ENCODE results near the gene CCDC136. TPM values are rescaled to one million over a fixed set of nuclear protein-coding genes. Genes with fewer than 3 reads are reported as not detected.

Gene CCDC136
- total and polyA plus RNA-seq, 2 donors (not counting 1 experiment from before 2014, with no cell fraction given): 8.3 to 12.1 TPM

DNA sequence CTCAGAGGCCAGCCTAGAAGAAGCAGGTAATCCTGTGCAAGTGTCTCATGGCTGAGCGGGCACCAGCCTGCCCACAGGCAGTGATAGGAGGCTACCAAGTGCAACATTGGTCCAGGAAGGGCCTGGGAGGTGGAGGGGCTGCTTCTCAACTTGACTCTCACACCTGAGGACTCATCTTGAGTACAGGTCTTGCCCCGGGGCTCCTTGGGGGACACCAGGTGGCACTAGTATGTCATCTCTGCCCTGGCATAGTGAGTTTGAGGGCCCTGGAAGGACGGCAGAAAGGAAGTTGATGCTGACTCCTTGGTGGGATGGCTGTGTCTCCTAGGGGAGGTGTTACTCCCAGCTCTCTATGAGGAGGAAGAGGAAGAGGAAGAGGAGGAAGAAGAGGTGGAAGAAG, 2.3 kb downstream of the CCDC136 start:
- H3K27ac ChIP-seq (ENCODE audit: insufficient read depth, low read length): no peak overlapping the region
- peaks cover 2% of the 10 kb centered on the region for H3K4me1 ChIP-seq (ENCODE audit: control insufficient read depth, extremely low read depth, insufficient read depth, low read length)
- H3K36me3 ChIP-seq (ENCODE audit: control insufficient read depth, insufficient read depth, low read length): no peaks in the 10 kb centered on the region
- no peaks in the 10 kb centered on the region for H4K20me1 ChIP-seq (ENCODE audit: control insufficient read depth, extremely low read depth, insufficient read depth, low read length)
- H3K4me2 ChIP-seq (ENCODE audit: extremely low read depth, insufficient read depth, low read length): no peak overlapping the region
- no peak for DNase-seq (ENCODE audit: low read depth in 2 of 2)
- peaks cover 1% of the 10 kb centered on the region for H3K27me3 ChIP-seq (ENCODE audit: control insufficient read depth, insufficient read depth, low read length)
- H3K9me3 ChIP-seq (ENCODE audit: control insufficient read depth, insufficient read depth, low read depth, low read length): no peaks in the 10 kb centered on the region
- no peak overlapping the region for H2AFZ ChIP-seq (ENCODE audit: low read length)
- H3K79me2 ChIP-seq (ENCODE audit: control insufficient read depth, insufficient read depth, low read length): no peaks in the 10 kb centered on the region
- no peak overlapping the region for H3K4me3 ChIP-seq (replicated peaks in 1 of 4; ENCODE audit: control extremely low read depth in 1 of 4, insufficient read depth in 1 of 4, low read depth in 3 of 4, low read length in 4 of 4)
- no peak overlapping the region for H3K9ac ChIP-seq (ENCODE audit: insufficient read depth, low read length)
- TF ChIP-seq, protein P1, sequence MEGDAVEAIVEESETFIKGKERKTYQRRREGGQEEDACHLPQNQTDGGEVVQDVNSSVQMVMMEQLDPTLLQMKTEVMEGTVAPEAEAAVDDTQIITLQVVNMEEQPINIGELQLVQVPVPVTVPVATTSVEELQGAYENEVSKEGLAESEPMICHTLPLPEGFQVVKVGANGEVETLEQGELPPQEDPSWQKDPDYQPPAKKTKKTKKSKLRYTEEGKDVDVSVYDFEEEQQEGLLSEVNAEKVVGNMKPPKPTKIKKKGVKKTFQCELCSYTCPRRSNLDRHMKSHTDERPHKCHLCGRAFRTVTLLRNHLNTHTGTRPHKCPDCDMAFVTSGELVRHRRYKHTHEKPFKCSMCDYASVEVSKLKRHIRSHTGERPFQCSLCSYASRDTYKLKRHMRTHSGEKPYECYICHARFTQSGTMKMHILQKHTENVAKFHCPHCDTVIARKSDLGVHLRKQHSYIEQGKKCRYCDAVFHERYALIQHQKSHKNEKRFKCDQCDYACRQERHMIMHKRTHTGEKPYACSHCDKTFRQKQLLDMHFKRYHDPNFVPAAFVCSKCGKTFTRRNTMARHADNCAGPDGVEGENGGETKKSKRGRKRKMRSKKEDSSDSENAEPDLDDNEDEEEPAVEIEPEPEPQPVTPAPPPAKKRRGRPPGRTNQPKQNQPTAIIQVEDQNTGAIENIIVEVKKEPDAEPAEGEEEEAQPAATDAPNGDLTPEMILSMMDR (conservative IDR thresholded peaks at IDR 0.05 in 1 of 2, IDR thresholded peaks at IDR 0.05 in 1 of 2; ENCODE audit: low read depth in 1 of 2, low read length in 2 of 2): no peak

DNA sequence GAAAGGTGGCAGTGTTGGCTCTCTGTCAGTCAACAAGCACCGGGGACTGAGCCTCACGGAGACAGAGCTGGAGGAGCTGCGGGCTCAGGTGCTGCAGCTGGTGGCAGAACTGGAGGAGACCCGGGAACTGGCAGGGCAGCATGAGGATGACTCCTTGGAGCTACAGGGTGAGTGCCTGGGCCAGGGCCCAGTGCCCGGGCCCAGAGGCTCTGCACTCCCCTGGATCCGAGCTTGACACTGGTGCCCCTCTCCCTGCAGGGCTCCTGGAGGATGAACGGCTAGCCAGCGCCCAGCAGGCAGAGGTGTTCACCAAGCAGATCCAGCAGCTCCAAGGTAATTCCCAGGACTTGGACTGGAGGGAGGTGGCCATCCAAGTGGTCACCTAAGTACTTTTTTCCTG, 2.7 kb downstream of the CCDC136 start:
- Histone ChIP-seq H3K27ac (ENCODE audit: insufficient read depth, low read length) (no peak overlapping the region), H4K20me1 (ENCODE audit: control insufficient read depth, extremely low read depth, insufficient read depth, low read length) (no peaks in the 10 kb centered on the region), H2AFZ (ENCODE audit: low read length) (no peak overlapping the region), H3K4me1 (ENCODE audit: control insufficient read depth, extremely low read depth, insufficient read depth, low read length) (peaks cover 2% of the 10 kb centered on the region), H3K4me3 (replicated peaks in 1 of 4; ENCODE audit: control extremely low read depth in 1 of 4, insufficient read depth in 1 of 4, low read depth in 3 of 4, low read length in 4 of 4) (no peak overlapping the region), H3K4me2 (ENCODE audit: extremely low read depth, insufficient read depth, low read length) (no peak overlapping the region), H3K9ac (ENCODE audit: insufficient read depth, low read length) (no peak overlapping the region), H3K79me2 (ENCODE audit: control insufficient read depth, insufficient read depth, low read length) (no peaks in the 10 kb centered on the region), H3K27me3 (ENCODE audit: control insufficient read depth, insufficient read depth, low read length) (no peaks in the 10 kb centered on the region), H3K36me3 (ENCODE audit: control insufficient read depth, insufficient read depth, low read length) (no peaks in the 10 kb centered on the region), H3K9me3 (ENCODE audit: control insufficient read depth, insufficient read depth, low read depth, low read length) (no peaks in the 10 kb centered on the region)
- TF ChIP-seq EZH2 (IDR thresholded peaks at IDR 0.05; ENCODE audit: low read length, missing control alignments): no peak
- TF ChIP-seq, protein P1 (conservative IDR thresholded peaks at IDR 0.05 in 1 of 2, IDR thresholded peaks at IDR 0.05 in 1 of 2; ENCODE audit: low read depth in 1 of 2, low read length in 2 of 2): no peak
- no peak for DNase-seq (ENCODE audit: low read depth in 2 of 2)

DNA sequence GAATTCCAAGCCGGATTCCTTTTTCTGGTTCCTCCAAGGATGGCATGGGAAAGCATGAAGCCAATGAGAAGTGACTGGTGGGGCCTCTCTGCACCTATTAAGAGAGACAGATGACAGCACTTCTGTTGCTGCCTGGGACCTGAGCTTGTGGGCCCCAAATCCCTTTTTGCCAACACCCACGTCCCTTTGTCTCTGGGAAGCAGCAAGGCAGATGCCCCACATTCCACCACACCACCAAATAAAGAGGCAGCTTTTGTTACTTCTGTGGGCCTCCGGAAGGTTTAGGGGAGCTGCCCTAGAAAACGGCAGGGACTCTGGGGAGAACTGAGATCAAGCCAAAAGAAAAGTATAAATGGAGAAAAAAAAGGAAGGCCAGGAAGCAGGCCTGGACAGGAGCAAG, 3.4 kb downstream of the CCDC136 start:
- no peak for TF ChIP-seq EZH2 (IDR thresholded peaks at IDR 0.05; ENCODE audit: low read length, missing control alignments)
- TF ChIP-seq, protein P1 (conservative IDR thresholded peaks at IDR 0.05 in 1 of 2, IDR thresholded peaks at IDR 0.05 in 1 of 2; ENCODE audit: low read depth in 1 of 2, low read length in 2 of 2): no peak
- Histone ChIP-seq H3K36me3 (ENCODE audit: control insufficient read depth, insufficient read depth, low read length) (no peaks in the 10 kb centered on the region), H3K4me3 (replicated peaks in 1 of 4; ENCODE audit: control extremely low read depth in 1 of 4, insufficient read depth in 1 of 4, low read depth in 3 of 4, low read length in 4 of 4) (no peak overlapping the region), H4K20me1 (ENCODE audit: control insufficient read depth, extremely low read depth, insufficient read depth, low read length) (no peaks in the 10 kb centered on the region), H3K27me3 (ENCODE audit: control insufficient read depth, insufficient read depth, low read length) (no peaks in the 10 kb centered on the region), H3K79me2 (ENCODE audit: control insufficient read depth, insufficient read depth, low read length) (no peaks in the 10 kb centered on the region), H2AFZ (ENCODE audit: low read length) (no peak overlapping the region), H3K4me1 (ENCODE audit: control insufficient read depth, extremely low read depth, insufficient read depth, low read length) (peaks cover 2% of the 10 kb centered on the region), H3K9ac (ENCODE audit: insufficient read depth, low read length) (no peak overlapping the region), H3K4me2 (ENCODE audit: extremely low read depth, insufficient read depth, low read length) (no peak overlapping the region), H3K9me3 (ENCODE audit: control insufficient read depth, insufficient read depth, low read depth, low read length) (no peaks in the 10 kb centered on the region), H3K27ac (ENCODE audit: insufficient read depth, low read length) (no peak overlapping the region)
- no peak for DNase-seq (ENCODE audit: low read depth in 2 of 2)
